Spleen (tissue), 7 donors: ENCODE data around the gene PDE6C.

Experiments used
- CTCF ChIP-seq, 11 experiments: fragments of 200-600 bp in 7 of 11; fragments of 450-650 bp in 4 of 11; sonication (generic) in 4 of 11; IDR thresholded peaks in 8 of 11; conservative IDR thresholded peaks in 3 of 11; 1 replicate in 7 of 11; 2 replicates in 4 of 11; pipeline versions ENCODE4 v1.4.0 to v1.8.0; 2016 to 2021; ENCODE audit warnings: antibody characterized with exemption in 11 of 11, inconsistent platforms in 4 of 11, mild to moderate bottlenecking in 1 of 11
- POLR2A ChIP-seq, 3 donors: fragments of 450-650 bp; IDR thresholded peaks; one replicate each; pipeline ENCODE4 v1.5.1; 2017; ENCODE audit warnings: antibody characterized with exemption in 3 of 3, mild to moderate bottlenecking in 1 of 3
- donor health status: DM: no; HTN: no; CAD: no; lungs with moderate emphysema.
- donor health status: DM: no; HTN: no; CAD: no.
- donor health status: DM: no; HTN: no; CAD: no.

- TF ChIP-seq CTCF (IDR thresholded peaks at IDR 0.05 in 8 of 11, conservative IDR thresholded peaks at IDR 0.05 in 3 of 11) (no peak), POLR2A (IDR thresholded peaks at IDR 0.05) (no peak)
Observed at GRCh38 chr10:93572606-93573005, 39.7 kb upstream of the PDE6C start.
